ENCODE results near the gene TVP23C.

DNA sequence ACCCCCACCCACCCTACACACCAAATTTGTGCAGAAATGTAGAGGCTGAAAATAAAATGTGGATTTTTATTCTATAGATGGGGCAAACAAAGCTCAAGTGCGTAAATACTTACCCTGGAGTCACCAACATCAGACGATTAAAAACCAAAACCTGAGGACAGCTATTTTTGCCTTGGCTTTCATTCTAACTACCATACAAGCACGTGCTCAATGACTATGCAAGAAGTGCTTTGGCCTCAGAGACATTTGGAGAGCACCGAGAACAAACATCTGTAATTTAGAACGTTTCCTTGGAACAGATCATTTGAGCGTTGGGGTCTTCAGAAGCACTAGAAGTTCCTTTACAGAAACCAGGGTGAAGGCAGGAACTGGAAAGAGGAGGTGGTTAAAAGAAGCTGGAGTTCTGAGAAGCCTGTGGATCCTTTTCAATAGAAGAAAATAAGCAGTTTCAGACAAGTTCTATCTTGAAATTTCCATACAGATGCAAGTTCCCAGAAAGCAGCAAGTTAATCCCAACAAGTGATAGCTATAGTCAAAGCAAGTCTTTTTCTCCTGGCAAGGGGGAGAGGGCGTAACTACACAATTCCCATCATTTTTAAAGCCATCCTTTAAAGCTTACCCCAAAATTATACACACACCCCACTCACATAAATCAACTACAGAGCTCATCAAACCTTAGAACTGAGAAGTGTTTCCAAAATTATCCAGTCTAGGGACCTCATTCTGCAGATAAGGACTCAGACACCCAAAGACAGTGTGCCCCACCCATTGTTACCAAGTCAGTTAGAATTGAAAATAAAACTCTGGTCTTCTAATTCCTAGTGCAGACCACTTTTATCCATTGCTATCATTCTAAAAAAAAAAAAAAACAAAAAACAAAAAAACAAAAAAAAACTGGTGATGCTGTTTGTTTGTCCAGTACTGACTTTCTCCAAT lies 66.3 kb downstream of the TVP23C start:
- TF ChIP-seq POLR2AphosphoS5 (IDR thresholded peaks at IDR 0.05; ENCODE audit: low read depth, low read length) = no peak
- TF ChIP-seq TAF1 (IDR thresholded peaks at IDR 0.05; ENCODE audit: low read depth, low read length) = no peak
- TF ChIP-seq POLR2A (IDR thresholded peaks at IDR 0.05; ENCODE audit: low read depth, low read length) = no peak
- no peak for TF ChIP-seq PAX5 (IDR thresholded peaks at IDR 0.05; ENCODE audit: insufficient read depth, low read length, severe bottlenecking)
